Measurements from ENCODE around the gene USH2A.

USH2A gene

GRCh38 chr1:215845234-215845891, 577.9 kb downstream of the USH2A start (continued):
- TF ChIP-seq TRIM28 (IDR thresholded peaks at IDR 0.05; ENCODE audit: borderline replicate concordance, low read length): no peak
- TF ChIP-seq ZBTB26 (tag by site-specific recombination; optimal IDR thresholded peaks at IDR 0.05): no peak

- CTCF ChIA-PET: no interaction called here
- Histone ChIP-seq H3K4me3 (ENCODE audit: low read depth, low read length) (no peak overlapping the region), H3K9me3 (ENCODE audit: control insufficient read depth, insufficient read depth, low read depth, low read length) (no peaks in the 10 kb centered on the region), H3K27ac (ENCODE audit: extremely low read depth, low read depth, low read length) (no peak overlapping the region), H3K36me3 (ENCODE audit: control insufficient read depth in 2 of 2, insufficient read depth in 1 of 2, low read length in 2 of 2) (no peaks in the 10 kb centered on the region), H3K4me1 (ENCODE audit: control insufficient read depth, insufficient read depth, low read length) (no peaks in the 10 kb centered on the region)
- TF ChIP-seq PRDM6 (tag by site-specific recombination; IDR thresholded peaks at IDR 0.05) (no peak), SP3 (tag by site-specific recombination; IDR thresholded peaks at IDR 0.05) (no peak), ZFHX2 (tag by site-specific recombination; conservative IDR thresholded peaks at IDR 0.05) (no peak), MYNN (tag by site-specific recombination; IDR thresholded peaks at IDR 0.05; ENCODE audit: borderline replicate concordance) (no peak), RBAK (tag by site-specific recombination; IDR thresholded peaks at IDR 0.05) (no peak), MEIS1 (CRISPR knock-in tag; IDR thresholded peaks at IDR 0.05; ENCODE audit: borderline replicate concordance) (no peak), ZNF660 (tag by site-specific recombination; IDR thresholded peaks at IDR 0.05) (no peak), SP7 (tag by site-specific recombination; IDR thresholded peaks at IDR 0.05) (no peak), ZNF10 (tag by site-specific recombination; IDR thresholded peaks at IDR 0.05) (no peak), ZNF138 (tag by site-specific recombination; IDR thresholded peaks at IDR 0.05; ENCODE audit: borderline replicate concordance) (no peak), ZNF175 (tag by site-specific recombination; IDR thresholded peaks at IDR 0.05) (no peak), ZFP41 (tag by site-specific recombination; IDR thresholded peaks at IDR 0.05; ENCODE audit: borderline replicate concordance) (no peak)
- TF ChIP-seq, protein P1, sequence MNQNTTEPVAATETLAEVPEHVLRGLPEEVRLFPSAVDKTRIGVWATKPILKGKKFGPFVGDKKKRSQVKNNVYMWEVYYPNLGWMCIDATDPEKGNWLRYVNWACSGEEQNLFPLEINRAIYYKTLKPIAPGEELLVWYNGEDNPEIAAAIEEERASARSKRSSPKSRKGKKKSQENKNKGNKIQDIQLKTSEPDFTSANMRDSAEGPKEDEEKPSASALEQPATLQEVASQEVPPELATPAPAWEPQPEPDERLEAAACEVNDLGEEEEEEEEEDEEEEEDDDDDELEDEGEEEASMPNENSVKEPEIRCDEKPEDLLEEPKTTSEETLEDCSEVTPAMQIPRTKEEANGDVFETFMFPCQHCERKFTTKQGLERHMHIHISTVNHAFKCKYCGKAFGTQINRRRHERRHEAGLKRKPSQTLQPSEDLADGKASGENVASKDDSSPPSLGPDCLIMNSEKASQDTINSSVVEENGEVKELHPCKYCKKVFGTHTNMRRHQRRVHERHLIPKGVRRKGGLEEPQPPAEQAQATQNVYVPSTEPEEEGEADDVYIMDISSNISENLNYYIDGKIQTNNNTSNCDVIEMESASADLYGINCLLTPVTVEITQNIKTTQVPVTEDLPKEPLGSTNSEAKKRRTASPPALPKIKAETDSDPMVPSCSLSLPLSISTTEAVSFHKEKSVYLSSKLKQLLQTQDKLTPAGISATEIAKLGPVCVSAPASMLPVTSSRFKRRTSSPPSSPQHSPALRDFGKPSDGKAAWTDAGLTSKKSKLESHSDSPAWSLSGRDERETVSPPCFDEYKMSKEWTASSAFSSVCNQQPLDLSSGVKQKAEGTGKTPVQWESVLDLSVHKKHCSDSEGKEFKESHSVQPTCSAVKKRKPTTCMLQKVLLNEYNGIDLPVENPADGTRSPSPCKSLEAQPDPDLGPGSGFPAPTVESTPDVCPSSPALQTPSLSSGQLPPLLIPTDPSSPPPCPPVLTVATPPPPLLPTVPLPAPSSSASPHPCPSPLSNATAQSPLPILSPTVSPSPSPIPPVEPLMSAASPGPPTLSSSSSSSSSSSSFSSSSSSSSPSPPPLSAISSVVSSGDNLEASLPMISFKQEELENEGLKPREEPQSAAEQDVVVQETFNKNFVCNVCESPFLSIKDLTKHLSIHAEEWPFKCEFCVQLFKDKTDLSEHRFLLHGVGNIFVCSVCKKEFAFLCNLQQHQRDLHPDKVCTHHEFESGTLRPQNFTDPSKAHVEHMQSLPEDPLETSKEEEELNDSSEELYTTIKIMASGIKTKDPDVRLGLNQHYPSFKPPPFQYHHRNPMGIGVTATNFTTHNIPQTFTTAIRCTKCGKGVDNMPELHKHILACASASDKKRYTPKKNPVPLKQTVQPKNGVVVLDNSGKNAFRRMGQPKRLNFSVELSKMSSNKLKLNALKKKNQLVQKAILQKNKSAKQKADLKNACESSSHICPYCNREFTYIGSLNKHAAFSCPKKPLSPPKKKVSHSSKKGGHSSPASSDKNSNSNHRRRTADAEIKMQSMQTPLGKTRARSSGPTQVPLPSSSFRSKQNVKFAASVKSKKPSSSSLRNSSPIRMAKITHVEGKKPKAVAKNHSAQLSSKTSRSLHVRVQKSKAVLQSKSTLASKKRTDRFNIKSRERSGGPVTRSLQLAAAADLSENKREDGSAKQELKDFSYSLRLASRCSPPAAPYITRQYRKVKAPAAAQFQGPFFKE (tag by site-specific recombination; IDR thresholded peaks at IDR 0.05; ENCODE audit: borderline replicate concordance): no peak
- POLR2A ChIA-PET: no interaction called here
These were observed 578.5 kb downstream of the USH2A start for GRCh38 chr1:215844777-215845176.

All from HEK293 (cell line).